GM23248 (cell line): Measurements from ENCODE around the gene UCP3. TPM values are rescaled to one million over a fixed set of nuclear protein-coding genes. Genes with fewer than 3 reads are reported as not detected.

Experiments used
- DNase-seq: peaks from one replicate; pipeline ENCODE4 v3.0.0-alpha.2; 2015
- H2AFZ ChIP-seq: fragments of 200-600 bp; sonication (generic); 2 replicates; pipeline ENCODE4 v1.6.1; 2016; ENCODE audit warnings: antibody characterized with exemption
- H3F3A ChIP-seq: fragments of 200-600 bp; sonication (generic); 2 replicates; pipeline ENCODE4 v1.6.1; 2016; ENCODE audit warnings: mild to moderate bottlenecking, antibody characterized with exemption, mixed run types; ENCODE audit not compliant: insufficient read depth
- H3K27ac ChIP-seq: fragments of 200-600 bp; sonication (generic); 2 replicates; pipeline ENCODE4 v1.5.1; 2016; ENCODE audit warnings: mild to moderate bottlenecking
- H3K27me3 ChIP-seq: fragments of 200-600 bp; sonication (generic); replicated peaks from 2 replicates; pipeline ENCODE4 v1.6.1; 2016; ENCODE audit warnings: mild to moderate bottlenecking; ENCODE audit not compliant: insufficient read depth
- H3K36me3 ChIP-seq: fragments of 200-600 bp; sonication (generic); 2 replicates; pipeline ENCODE4 v1.6.1; 2016; ENCODE audit warnings: low read depth, mild to moderate bottlenecking
- H3K4me1 ChIP-seq: fragments of 200-600 bp; sonication (generic); 2 replicates; pipeline ENCODE4 v1.6.1; 2016; ENCODE audit warnings: mild to moderate bottlenecking; ENCODE audit not compliant: insufficient read depth
- H3K4me2 ChIP-seq: fragments of 200-600 bp; sonication (generic); one replicate; pipeline ENCODE4 v1.6.1; 2016; ENCODE audit warnings: mild to moderate bottlenecking; ENCODE audit not compliant: unreplicated experiment
- H3K4me3 ChIP-seq: fragments of 200-600 bp; sonication (generic); 2 replicates; pipeline ENCODE4 v1.5.1; 2016; ENCODE audit warnings: mild to moderate bottlenecking
- H3K79me2 ChIP-seq: fragments of 200-600 bp; sonication (generic); 2 replicates; pipeline ENCODE4 v1.6.1; 2016; ENCODE audit warnings: mild to moderate bottlenecking; ENCODE audit not compliant: insufficient read depth
- H3K9ac ChIP-seq: fragments of 200-600 bp; sonication (generic); 2 replicates; pipeline ENCODE4 v1.6.1; 2016; ENCODE audit warnings: mild to moderate bottlenecking
- H3K9me2 ChIP-seq: fragments of 200-600 bp; sonication (generic); 2 replicates; pipeline ENCODE4 v1.6.1; 2016; ENCODE audit warnings: mixed run types, mild to moderate bottlenecking, moderate library complexity; ENCODE audit not compliant: insufficient read depth
- H3K9me3 ChIP-seq: fragments of 200-600 bp; sonication (generic); one replicate; pipeline ENCODE4 v1.6.1; 2017; ENCODE audit warnings: low read depth
- H4K20me1 ChIP-seq: fragments of 200-600 bp; sonication (generic); 2 replicates; pipeline ENCODE4 v1.6.0; 2016; ENCODE audit not compliant: insufficient read depth
- EZH2 ChIP-seq: fragments of 200-600 bp; sonication (generic); IDR thresholded peaks from 2 replicates; pipeline ENCODE4 v1.6.1; 2018; ENCODE audit warnings: antibody characterized with exemption, mild to moderate bottlenecking; ENCODE audit not compliant: insufficient read depth, poor library complexity, severe bottlenecking
- EZH2phosphoT487 ChIP-seq: fragments of 200-600 bp; sonication (generic); IDR thresholded peaks from 2 replicates; pipeline ENCODE4 v1.6.1; 2018; ENCODE audit warnings: antibody characterized with exemption, moderate library complexity, mild to moderate bottlenecking, low read depth; ENCODE audit not compliant: insufficient read depth
- WGBS, 2 experiments: methylation state at CpG; one replicate each; pipeline ENCODE4 v1.1.6; 2015 to 2017; ENCODE audit warnings: low lambda C conversion rate in 2 of 2, low coverage in 1 of 2; ENCODE audit errors: missing lambda C conversion rate in 2 of 2; 5-methylcytosine and 5-hydroxymethylcytosine counted together
- in situ Hi-C: fragments of 300-500 bp; cut with MboI; formaldehyde crosslinking; loops from 2 replicates; pipeline ENCODE4 v1.15.0; 2020
- polyA plus RNA-seq: library from polyadenylated mRNA; unstranded; fragments of >200 nt; fragmentation: Nextera tagmentation; extraction: Ambion mirVana; gene quantifications from 2 replicates; pipeline ENCODE4 v1.2.1, GENCODE V29; 2016
- total RNA-seq: library from RNA; depleted of rRNA; stranded (reverse); fragments of >200 nt; shearing (Covaris generic); gene quantifications from 2 replicates; pipeline ENCODE4 v1.2.3, GENCODE V29; 2014

UCP3 gene
- total and polyA plus RNA-seq, 2 experiments from 2014 or later = 0.11 TPM; not detected in 1

GRCh38 chr11:74006743-74007304 lies 2.1 kb downstream of the UCP3 start:
- Histone ChIP-seq H3K79me2 (no peaks in the 10 kb centered on the region), H2AFZ (no peak overlapping the region), H3K36me3 (no peaks in the 10 kb centered on the region), H3K27ac (no peak overlapping the region), H3K9ac (no peak overlapping the region), H3K4me2 (no peak overlapping the region), H3K9me2 (no peaks in the 10 kb centered on the region), H3K27me3 (no peaks in the 10 kb centered on the region), H3F3A (no peaks in the 10 kb centered on the region), H4K20me1 (no peaks in the 10 kb centered on the region), H3K4me1 (no peaks in the 10 kb centered on the region), H3K4me3 (no peak overlapping the region), H3K9me3 (no peaks in the 10 kb centered on the region)
- no peak for DNase-seq
- TF ChIP-seq EZH2phosphoT487 (no peak), EZH2 (no peak)
- in situ Hi-C loops = no loop called here
- WGBS, 2 experiments = 84 to 86% methylated on average over 7 of the region's 7 CpGs

GRCh38 chr11:74005721-74006517 lies 3.0 kb downstream of the UCP3 start:
- no peak for TF ChIP-seq EZH2phosphoT487
- no peak for TF ChIP-seq EZH2
- H3K9ac ChIP-seq = no peak overlapping the region
- H3K4me3 ChIP-seq = no peak overlapping the region
- H2AFZ ChIP-seq = no peak overlapping the region
- H3K36me3 ChIP-seq = no peaks in the 10 kb centered on the region
- no peaks in the 10 kb centered on the region for H4K20me1 ChIP-seq
- H3K27me3 ChIP-seq = no peaks in the 10 kb centered on the region
- H3K27ac ChIP-seq = no peak overlapping the region
- no peaks in the 10 kb centered on the region for H3K79me2 ChIP-seq
- no peak overlapping the region for H3K4me2 ChIP-seq
- H3K4me1 ChIP-seq = no peaks in the 10 kb centered on the region
- DNase-seq = no peak
- no peaks in the 10 kb centered on the region for H3F3A ChIP-seq
- no peaks in the 10 kb centered on the region for H3K9me3 ChIP-seq
- no peaks in the 10 kb centered on the region for H3K9me2 ChIP-seq
- WGBS, 2 experiments = 90 to 91% methylated on average over 29 of the region's 29 CpGs
- in situ Hi-C loops = no loop called here

- DNase-seq = no peak
- Histone ChIP-seq H3K79me2 (no peaks in the 10 kb centered on the region), H3K36me3 (no peaks in the 10 kb centered on the region), H3K4me1 (no peaks in the 10 kb centered on the region), H3K9ac (no peak overlapping the region), H3K9me2 (no peaks in the 10 kb centered on the region), H3K9me3 (no peaks in the 10 kb centered on the region), H3K27me3 (no peaks in the 10 kb centered on the region), H2AFZ (no peak overlapping the region), H4K20me1 (no peaks in the 10 kb centered on the region), H3K4me2 (no peak overlapping the region), H3K4me3 (no peak overlapping the region), H3K27ac (no peak overlapping the region), H3F3A (no peaks in the 10 kb centered on the region)
- 84 to 85% methylated on average over 11 of the region's 11 CpGs for WGBS, 2 experiments
- TF ChIP-seq EZH2 = no peak
- TF ChIP-seq EZH2phosphoT487 = no peak
- in situ Hi-C loops = no loop called here
These were observed 3.9 kb downstream of the UCP3 start for GRCh38 chr11:74004759-74005615.

- Histone ChIP-seq H3K4me1 (no peaks in the 10 kb centered on the region), H3F3A (no peaks in the 10 kb centered on the region), H3K4me3 (no peak overlapping the region), H3K9me2 (no peaks in the 10 kb centered on the region), H3K79me2 (no peaks in the 10 kb centered on the region), H3K9me3 (no peaks in the 10 kb centered on the region), H4K20me1 (no peaks in the 10 kb centered on the region), H3K27me3 (no peaks in the 10 kb centered on the region), H3K27ac (no peak overlapping the region), H3K4me2 (no peak overlapping the region), H3K36me3 (no peaks in the 10 kb centered on the region), H3K9ac (no peak overlapping the region), H2AFZ (no peak overlapping the region)
- TF ChIP-seq EZH2phosphoT487 (no peak), EZH2 (no peak)
- DNase-seq = no peak
- in situ Hi-C loops = no loop called here
- 80 to 83% methylated on average over 6 of the region's 6 CpGs for WGBS, 2 experiments
These were observed 4.7 kb downstream of the UCP3 start for GRCh38 chr11:74004046-74004695.
